Measurements from ENCODE around the gene RETSAT. TPM values are rescaled to one million over a fixed set of nuclear protein-coding genes. Genes with fewer than 3 reads are reported as not detected.

The RETSAT gene
- total and polyA plus RNA-seq, 2 of the 13 experiments (the other 11 are each of a cell fraction or from before 2014, with no cell fraction given), result 46.7 to 61.0 TPM

GRCh38 chr2:85308896-85309555 is 45.3 kb downstream of the RETSAT start:
- in situ Hi-C loops (cut with HindIII; ENCODE audit: extremely low pct_ligation_motif_present, low pct_unique_long_range_greater_than_20kb), result no loop called here
- Histone ChIP-seq H3K4me3 (replicated peaks in 1 of 3; ENCODE audit: insufficient read depth in 1 of 3, low read depth in 2 of 3, low read length in 3 of 3) (peak overlapping the region; percentile 30 to 70 (median 37); a peak in 5 of 6 replicates), H3K9me3 (ENCODE audit: low read length) (no peaks in the 10 kb centered on the region), H4K20me1 (ENCODE audit: insufficient read depth, low read length) (no peaks in the 10 kb centered on the region), H3K36me3 (replicated peaks in 1 of 2; ENCODE audit: control insufficient read depth in 1 of 2, insufficient read depth in 2 of 2, low read length in 2 of 2) (no peaks in the 10 kb centered on the region), H3K79me2 (ENCODE audit: insufficient read depth, low read length) (no peaks in the 10 kb centered on the region), H3K4me2 (ENCODE audit: low read depth, low read length) (peak overlapping the region; percentile 94), H3K27me3 (ENCODE audit: control insufficient read depth in 1 of 2, insufficient read depth in 2 of 2, low read length in 2 of 2) (no peaks in the 10 kb centered on the region), H2AFZ (ENCODE audit: low read length) (no peak overlapping the region), H3K4me1 (ENCODE audit: insufficient read depth, low read length) (peaks cover 82% of the 10 kb centered on the region), H3K9ac (ENCODE audit: insufficient read depth, low read depth, low read length) (peak overlapping the region; percentile 60), H3K27ac (ENCODE audit: extremely low read length, insufficient read depth, low read length) (peak overlapping the region; percentile 8)
- BruUV-seq (replicated peaks), result no TSS peak
- intact Hi-C loops (cut with micrococcal nuclease; ENCODE audit: unreplicated experiment), result loop anchor here (2.0 to 10.0 kb wide), 2 partner anchors 16 to 384 kb away; no protein-coding TSS in a partner anchor
- CTCF ChIA-PET (ENCODE audit: low intra/inter-chr PET ratio, low total read pairs), result no interaction called here
- POLR2A ChIA-PET, result interaction anchor here (0.8 to 3.0 kb wide), 7 partner anchors 10 to 363 kb away, joined by 3 to 28 read pairs (median 13); partner anchors contain the start of genes ELMOD3, MAT2A, RETSAT and TGOLN2
- WGBS (ENCODE audit: low lambda C conversion rate), result 26% methylated on average over 15 of the region's 15 CpGs
- no peak for FAIRE-seq
- peak; percentile 59 for ATAC-seq
- peak; percentile 46 for DNase-seq (ENCODE audit: low spot score)
- TF ChIP-seq ZNF281 (CRISPR knock-in tag; IDR thresholded peaks at IDR 0.05; ENCODE audit: borderline replicate concordance) (peak; percentile 68; the same call in 1 of the 2 replicates), TFDP2 (CRISPR knock-in tag; IDR thresholded peaks at IDR 0.05) (no peak), ZNF589 (CRISPR knock-in tag; conservative IDR thresholded peaks at IDR 0.05) (no peak), ZNF788 (CRISPR knock-in tag; IDR thresholded peaks at IDR 0.05; ENCODE audit: borderline replicate concordance) (no peak), ZNF335 (CRISPR knock-in tag; IDR thresholded peaks at IDR 0.05) (no peak), EEA1 (CRISPR knock-in tag; IDR thresholded peaks at IDR 0.05; ENCODE audit: borderline replicate concordance) (no peak), AHDC1 (CRISPR knock-in tag; IDR thresholded peaks at IDR 0.05; ENCODE audit: borderline replicate concordance) (no peak), RAD51 (IDR thresholded peaks at IDR 0.05; ENCODE audit: borderline replicate concordance) (peak; percentile 49; the same call in 1 of the 2 replicates), ZBTB33 (CRISPR knock-in tag; IDR thresholded peaks at IDR 0.05) (no peak), ZNF350 (CRISPR knock-in tag; IDR thresholded peaks at IDR 0.05; ENCODE audit: borderline replicate concordance, low read depth) (0 out of 2 replicates have a peak, but pooled peaks have one; percentile 24), RFX1 (IDR thresholded peaks at IDR 0.05) (no peak)

All from HepG2 (cell line).